ENCODE results near the gene HBD.

HBD gene

GRCh38 chr11:5234381-5234834 is at the start of gene HBD:
Gene HBD (minus strand): TSS chr11:5234483. CDS start chr11:5234433, 50 bp downstream.
- TF ChIP-seq CTCF (IDR thresholded peaks at IDR 0.05) = no peak

- TF ChIP-seq CTCF (IDR thresholded peaks at IDR 0.05) = no peak
Observed at GRCh38 chr11:5283882-5284281, 49.6 kb upstream of the HBD start.

- no peak for TF ChIP-seq CTCF (IDR thresholded peaks at IDR 0.05)
Observed at GRCh38 chr11:5283086-5283485, 48.8 kb upstream of the HBD start.

GRCh38 chr11:5282628-5283027 is 48.3 kb upstream of the HBD start:
- no peak for TF ChIP-seq CTCF (IDR thresholded peaks at IDR 0.05)

- no peak for TF ChIP-seq CTCF (IDR thresholded peaks at IDR 0.05)
Observed at GRCh38 chr11:5281596-5281995, 47.3 kb upstream of the HBD start.

GRCh38 chr11:5280582-5281102 is 46.4 kb upstream of the HBD start:
- no peak for TF ChIP-seq CTCF (IDR thresholded peaks at IDR 0.05)

GRCh38 chr11:5279471-5280090 is 45.3 kb upstream of the HBD start:
- no peak for TF ChIP-seq CTCF (IDR thresholded peaks at IDR 0.05)
